ENCODE measurements around the gene DPEP3. TPM values are rescaled to one million over a fixed set of nuclear protein-coding genes. Genes with fewer than 3 reads are reported as not detected.
"Not testable (repeated sequence)": the region's sequence is repeated elsewhere in the genome, so short reads cannot be mapped to it uniquely, and the experiment has no call there.

DPEP3 gene
- polyA plus RNA-seq, 3 donors, result 0.06 to 0.11 TPM; not detected in 1

DNA sequence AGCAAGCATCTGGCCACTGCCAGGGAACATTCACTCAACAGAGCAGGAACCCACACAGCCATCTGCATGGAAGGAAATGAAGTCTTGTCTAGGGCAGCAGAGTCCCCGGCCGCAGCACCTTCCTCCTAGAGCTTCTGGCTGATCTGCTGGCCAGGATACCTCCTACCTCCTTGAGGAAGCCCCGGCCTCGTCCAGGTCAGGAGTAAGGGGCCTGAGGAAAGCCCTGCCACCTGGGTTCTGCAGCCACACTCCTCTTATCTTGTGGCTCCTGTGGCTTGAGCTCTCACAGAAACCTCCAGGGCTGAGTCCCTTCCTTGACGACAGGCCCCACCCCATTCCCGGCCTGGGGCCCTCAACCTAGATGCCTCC, 13.7 kb upstream of the DPEP3 start:
- DNase-seq (ENCODE audit: low read depth in 3 of 3, low spot score in 2 of 3), result not testable (repeated sequence)

DNA sequence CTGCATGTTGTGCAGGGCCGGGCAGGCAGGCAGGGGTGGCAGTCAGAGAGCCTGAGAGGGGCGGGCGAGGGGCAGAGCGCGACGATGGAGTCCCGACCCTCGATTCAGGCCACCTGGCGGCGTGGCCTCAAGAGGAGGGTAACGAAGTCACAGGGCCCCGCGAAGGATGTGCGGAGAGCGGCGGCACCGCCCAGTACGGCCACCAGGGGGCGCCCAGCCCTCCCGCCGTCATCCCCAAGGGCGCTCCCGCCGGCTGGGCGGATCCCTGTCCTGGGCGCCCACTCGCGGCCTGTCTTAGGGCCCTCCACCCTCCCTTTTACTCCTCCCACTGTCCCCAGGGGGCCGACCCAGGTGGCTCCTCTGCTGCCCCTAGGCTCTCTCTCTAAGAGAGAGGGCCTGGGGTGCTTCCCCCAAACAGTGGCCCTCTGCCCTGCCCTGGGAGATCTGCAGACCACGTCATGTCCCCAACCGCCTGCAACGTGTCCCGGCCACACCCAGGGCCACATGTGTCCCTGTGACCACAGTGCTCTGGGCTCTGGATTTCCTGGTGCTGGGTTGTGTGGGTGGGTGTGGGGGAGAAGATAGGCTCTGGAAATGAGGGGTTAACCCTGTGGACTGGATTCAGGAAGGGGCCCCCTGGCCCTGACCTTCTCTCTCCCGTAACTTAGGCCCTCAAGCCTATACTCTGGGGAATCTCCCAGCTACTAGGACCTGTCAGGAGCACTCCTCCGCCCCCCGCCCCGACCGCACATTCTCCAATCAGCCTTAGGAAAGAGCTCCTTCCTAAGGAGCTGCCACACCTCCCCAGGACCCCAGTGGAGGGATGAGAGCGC, 13.1 kb upstream of the DPEP3 start:
- peak in 1 of 3 donors; percentile 41 for DNase-seq (ENCODE audit: low read depth in 3 of 3, low spot score in 2 of 3)

DNA sequence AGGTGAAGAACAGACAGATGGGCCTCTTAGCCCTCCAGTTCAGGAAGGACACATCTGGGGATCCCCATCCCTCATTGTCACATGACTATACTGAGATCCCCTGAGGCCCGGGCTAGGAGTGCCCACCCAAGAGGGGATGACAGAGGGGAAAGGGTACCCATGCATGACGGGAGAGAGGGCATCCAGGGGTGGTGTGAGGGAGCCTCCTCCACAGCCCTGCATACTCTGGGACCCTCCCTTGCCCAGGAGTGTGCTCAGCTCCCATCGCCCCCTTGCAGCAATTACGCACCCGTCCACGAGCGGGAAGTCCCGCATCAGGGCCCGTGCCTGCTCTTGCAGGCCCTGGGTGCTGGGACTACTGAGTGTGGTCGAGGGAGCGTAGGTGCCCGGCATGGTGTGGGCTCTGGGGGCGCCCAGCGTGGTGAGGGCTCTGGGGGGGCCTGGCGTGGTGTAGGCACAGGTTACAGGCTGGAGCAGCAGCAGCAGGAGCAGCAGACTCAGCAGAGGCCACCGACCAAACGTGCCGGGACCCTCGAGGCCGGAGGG, 12.4 kb upstream of the DPEP3 start:
- DNase-seq (ENCODE audit: low read depth in 3 of 3, low spot score in 2 of 3), result no peak

- DNase-seq (ENCODE audit: low read depth in 3 of 3, low spot score in 2 of 3), result no peak
Measured at GRCh38 chr16:67990018-67990386, 9.7 kb upstream of the DPEP3 start.

GRCh38 chr16:67989322-67990017, 9.2 kb upstream of the DPEP3 start:
- no peak for DNase-seq (ENCODE audit: low read depth in 3 of 3, low spot score in 2 of 3)

DNA sequence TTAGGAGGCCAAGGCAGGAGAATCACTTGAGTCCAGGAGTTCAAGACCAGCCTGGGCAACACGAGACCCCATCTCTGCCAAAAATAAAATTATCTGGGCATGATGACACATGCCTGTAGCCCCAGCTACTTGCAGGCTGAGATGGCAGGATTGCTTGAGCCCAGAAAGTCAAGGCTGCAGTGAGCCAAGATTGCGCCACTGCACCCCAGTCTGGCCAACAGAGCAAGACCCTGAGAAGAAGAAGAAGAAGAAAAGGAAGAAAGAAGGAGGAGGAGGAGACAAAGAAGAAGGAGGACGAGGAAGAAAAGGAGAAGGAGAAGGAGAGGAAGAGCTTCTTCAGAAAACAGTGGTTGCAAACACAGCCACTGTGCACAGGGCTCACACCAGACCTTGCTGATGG, 8.4 kb upstream of the DPEP3 start:
- no peak for DNase-seq (ENCODE audit: low read depth in 3 of 3, low spot score in 2 of 3)

DNA sequence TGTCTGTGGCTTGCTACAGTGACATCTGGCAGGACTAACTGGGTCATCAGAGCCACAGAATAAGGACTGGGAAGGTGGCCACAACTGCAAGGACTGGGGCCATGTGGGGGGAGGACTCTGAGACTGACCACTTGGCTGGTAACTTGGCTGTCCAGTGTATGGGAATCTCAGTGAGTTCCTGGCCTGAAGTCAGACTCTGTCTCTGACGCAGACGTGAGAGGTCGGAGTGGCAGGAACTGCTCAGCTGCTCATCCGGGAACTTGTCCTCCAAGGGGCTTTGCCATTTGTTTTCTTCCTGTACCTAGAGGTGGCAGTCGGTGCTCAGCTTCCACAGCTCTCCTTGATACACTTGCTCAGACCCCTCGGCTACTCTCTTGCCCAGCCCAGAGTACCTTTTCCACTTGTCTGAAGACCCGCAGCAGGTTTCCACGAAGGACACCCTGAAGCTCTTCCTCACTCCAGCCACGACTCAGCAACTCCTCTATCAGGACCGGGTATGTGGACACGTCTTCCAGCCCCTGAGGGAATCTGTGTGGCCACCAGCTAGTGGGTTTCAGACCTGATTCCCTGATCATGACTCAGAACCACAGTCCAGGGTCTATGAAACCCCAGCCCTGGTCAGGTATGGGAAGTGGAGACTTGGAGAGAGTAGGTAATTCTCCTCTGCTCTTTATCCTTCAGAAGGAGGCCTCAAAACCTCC, 7.3 kb upstream of the DPEP3 start:
- no peak for DNase-seq (ENCODE audit: low read depth in 3 of 3, low spot score in 2 of 3)

- no peak for DNase-seq (ENCODE audit: low read depth in 3 of 3, low spot score in 2 of 3)
Measured at GRCh38 chr16:67986949-67987348, 6.7 kb upstream of the DPEP3 start.

- DNase-seq (ENCODE audit: low read depth in 3 of 3, low spot score in 2 of 3), result no peak
Measured at GRCh38 chr16:67982011-67982696, 1.9 kb upstream of the DPEP3 start.

- no peak for DNase-seq (ENCODE audit: low read depth in 3 of 3, low spot score in 2 of 3)
Measured at GRCh38 chr16:67977469-67978227, 2.7 kb downstream of the DPEP3 start.

DNA sequence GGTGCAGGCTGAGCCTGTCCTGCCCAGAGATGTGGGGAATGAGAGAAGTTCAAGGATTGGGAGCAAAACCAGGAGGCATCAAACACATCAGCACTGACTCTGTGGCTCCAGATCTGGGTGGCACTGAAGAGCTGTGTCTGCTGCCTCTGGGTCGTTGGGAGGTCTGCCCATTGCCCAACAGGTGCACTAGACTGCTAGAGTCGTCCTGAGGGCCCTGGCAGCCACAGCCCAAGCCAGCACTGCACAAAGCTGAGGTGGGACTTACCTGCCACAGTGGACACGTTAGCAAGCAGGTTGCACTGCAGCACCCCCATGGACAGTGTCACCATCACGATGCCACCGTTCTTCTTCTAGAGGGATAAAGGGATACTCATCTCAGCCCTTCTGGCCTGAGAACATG, 3.3 kb downstream of the DPEP3 start:
- DNase-seq (ENCODE audit: low read depth in 3 of 3, low spot score in 2 of 3), result no peak

DNA sequence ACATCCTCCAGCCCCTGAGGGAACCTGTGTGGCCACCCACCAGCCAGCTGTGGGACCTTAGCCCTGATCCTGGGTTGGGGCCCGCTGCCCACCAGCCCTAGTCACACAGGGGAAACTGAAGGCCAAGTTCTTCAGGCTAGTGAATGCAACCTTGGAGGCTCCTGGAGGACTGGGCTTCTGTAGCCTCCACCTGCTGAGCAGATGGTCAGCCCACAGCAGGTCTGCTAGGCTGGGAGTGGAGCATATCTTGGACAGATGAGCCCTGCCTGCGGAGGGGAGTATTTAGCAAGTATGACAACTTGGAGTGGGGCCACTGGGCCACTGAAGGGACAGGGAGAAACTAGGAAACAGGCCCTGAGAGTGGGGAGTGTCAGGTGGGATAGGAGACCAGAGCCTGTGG, 4.1 kb downstream of the DPEP3 start:
- no peak for DNase-seq (ENCODE audit: low read depth in 3 of 3, low spot score in 2 of 3)

- no peak for DNase-seq (ENCODE audit: low read depth in 3 of 3, low spot score in 2 of 3)
Measured at GRCh38 chr16:67975321-67976105, 4.8 kb downstream of the DPEP3 start.

GRCh38 chr16:67972285-67972684, 8.0 kb downstream of the DPEP3 start:
- not testable (repeated sequence) for DNase-seq (ENCODE audit: low read depth in 3 of 3, low spot score in 2 of 3)

- no peak for DNase-seq (ENCODE audit: low read depth in 3 of 3, low spot score in 2 of 3)
Measured at GRCh38 chr16:67971111-67971510, 9.2 kb downstream of the DPEP3 start.

GRCh38 chr16:67969254-67970039, 10.9 kb downstream of the DPEP3 start:
- no peak for DNase-seq (ENCODE audit: low read depth in 3 of 3, low spot score in 2 of 3)

DNA sequence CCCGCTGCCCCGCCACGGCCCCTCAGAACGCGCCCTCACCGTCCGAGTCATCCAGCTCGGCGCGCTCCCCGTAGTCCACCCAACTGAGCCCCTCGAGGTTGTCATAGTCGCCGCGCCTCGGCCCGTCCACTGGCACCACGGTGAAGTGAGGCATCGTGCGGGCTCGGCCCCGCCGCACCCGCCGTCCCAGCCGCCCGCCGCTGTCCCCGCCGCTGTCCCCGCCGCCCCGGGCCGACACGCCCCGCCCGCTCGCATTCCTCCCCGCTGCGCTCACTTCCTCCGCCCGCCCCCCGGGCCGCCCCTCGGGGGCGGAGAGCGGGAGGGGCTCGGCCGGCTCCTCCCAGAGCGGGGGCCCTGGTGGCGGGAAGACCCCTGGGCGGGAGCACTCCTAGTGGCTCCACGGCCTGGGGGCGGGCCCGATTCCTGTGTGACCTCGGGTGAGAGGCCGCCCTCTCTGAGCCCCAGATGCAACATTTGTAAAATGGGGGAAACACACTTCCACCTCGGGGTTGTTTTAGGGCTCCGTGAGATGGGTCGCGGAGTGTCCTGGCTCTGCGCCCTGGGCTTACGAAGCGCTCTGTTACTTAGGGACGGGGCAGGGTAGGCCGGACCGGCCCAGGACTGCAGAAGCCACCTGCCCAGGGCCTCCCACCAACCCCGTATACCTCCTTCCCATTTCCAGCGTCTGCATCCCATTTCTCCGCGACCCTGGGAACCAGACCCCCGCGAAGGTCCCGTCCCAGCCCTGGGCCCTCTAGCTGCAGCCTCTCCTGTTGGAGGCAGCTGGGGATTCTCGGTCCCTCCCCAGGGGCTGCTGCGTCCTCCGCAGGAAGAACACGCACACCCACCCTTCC, 11.7 kb downstream of the DPEP3 start, which contains the start of gene SLC12A4:
TSS of gene SLC12A4 (minus strand) at position 238 of the 854 bp plus-strand sequence. CDS start at position 154, 84 bp downstream.
- DNase-seq (ENCODE audit: low read depth in 3 of 3, low spot score in 2 of 3), result peak in 2 of 3 donors; percentile 80 to 84
